SU-DHL-6 (cell line): ENCODE results near the gene NDUFS6.

Experiments
- CTCF ChIP-seq: fragments of 200-600 bp; sonication (generic); IDR thresholded peaks from one replicate; pipeline ENCODE4 v1.5.1; 2017; ENCODE audit warnings: antibody characterized with exemption, mild to moderate bottlenecking, low read length, moderate library complexity; ENCODE audit not compliant: insufficient read depth, poor library complexity, severe bottlenecking
- EZH2phosphoT487 ChIP-seq: fragments of 200-600 bp; sonication (generic), shearing (Covaris generic); conservative IDR thresholded peaks from 2 replicates; pipeline ENCODE4 v1.6.1; 2018; ENCODE audit warnings: mild to moderate bottlenecking, antibody characterized with exemption, low read length, moderate library complexity, mixed read lengths

GRCh38 chr5:1853531-1853930 is 52.3 kb downstream of the NDUFS6 start:
- TF ChIP-seq CTCF = no peak
- TF ChIP-seq EZH2phosphoT487 = no peak
